GM12872 (cell line): ENCODE measurements around the gene SLC1A4.

Experiments used
- TF ChIP-seq, protein P1 (sequence below): IDR thresholded peaks from 3 replicates; pipeline ENCODE4 v1.5.1; 2011; ENCODE audit warnings: low read depth, mild to moderate bottlenecking, low read length, moderate library complexity; ENCODE audit not compliant: insufficient read depth

The SLC1A4 gene

DNA sequence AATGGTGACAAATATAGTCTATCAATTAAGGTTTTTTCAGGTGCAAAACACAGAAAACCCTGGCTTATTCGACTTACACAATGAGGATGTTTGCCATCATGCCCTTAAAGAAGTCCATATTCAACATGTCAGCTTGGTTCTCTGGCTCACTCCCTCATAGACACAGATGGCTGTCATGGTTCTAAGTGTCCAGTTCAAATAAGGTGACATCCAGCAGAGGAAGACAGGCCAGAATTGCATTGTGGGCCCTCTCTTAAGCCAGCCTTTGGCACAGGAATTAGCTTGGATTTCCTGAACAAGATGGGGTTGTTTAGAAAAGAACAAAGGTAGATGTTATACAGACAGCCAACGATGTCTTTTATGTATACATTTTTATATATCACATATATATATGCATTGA lies 18.7 kb upstream of the SLC1A4 start:
- TF ChIP-seq, protein P1, sequence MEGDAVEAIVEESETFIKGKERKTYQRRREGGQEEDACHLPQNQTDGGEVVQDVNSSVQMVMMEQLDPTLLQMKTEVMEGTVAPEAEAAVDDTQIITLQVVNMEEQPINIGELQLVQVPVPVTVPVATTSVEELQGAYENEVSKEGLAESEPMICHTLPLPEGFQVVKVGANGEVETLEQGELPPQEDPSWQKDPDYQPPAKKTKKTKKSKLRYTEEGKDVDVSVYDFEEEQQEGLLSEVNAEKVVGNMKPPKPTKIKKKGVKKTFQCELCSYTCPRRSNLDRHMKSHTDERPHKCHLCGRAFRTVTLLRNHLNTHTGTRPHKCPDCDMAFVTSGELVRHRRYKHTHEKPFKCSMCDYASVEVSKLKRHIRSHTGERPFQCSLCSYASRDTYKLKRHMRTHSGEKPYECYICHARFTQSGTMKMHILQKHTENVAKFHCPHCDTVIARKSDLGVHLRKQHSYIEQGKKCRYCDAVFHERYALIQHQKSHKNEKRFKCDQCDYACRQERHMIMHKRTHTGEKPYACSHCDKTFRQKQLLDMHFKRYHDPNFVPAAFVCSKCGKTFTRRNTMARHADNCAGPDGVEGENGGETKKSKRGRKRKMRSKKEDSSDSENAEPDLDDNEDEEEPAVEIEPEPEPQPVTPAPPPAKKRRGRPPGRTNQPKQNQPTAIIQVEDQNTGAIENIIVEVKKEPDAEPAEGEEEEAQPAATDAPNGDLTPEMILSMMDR = no peak

DNA sequence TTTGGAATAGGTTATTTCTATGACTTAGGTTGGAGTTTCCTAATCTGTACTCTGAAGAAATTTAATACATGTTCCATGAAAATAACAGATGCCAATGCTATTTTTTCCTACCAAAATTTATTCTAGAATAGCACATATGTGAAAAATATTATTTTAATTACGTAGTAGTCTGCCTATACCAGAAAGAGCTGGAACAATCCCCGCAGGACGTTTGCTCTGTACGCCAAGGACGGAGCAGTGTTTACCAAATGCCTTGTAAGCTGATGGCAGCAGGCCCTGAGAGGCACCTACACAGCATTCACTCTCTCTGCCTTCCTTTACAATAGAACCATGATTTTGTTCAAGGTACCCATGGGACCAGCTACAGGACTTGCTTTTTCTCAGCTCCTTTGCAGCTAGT lies 16.8 kb upstream of the SLC1A4 start:
- TF ChIP-seq, protein P1 = no peak

DNA sequence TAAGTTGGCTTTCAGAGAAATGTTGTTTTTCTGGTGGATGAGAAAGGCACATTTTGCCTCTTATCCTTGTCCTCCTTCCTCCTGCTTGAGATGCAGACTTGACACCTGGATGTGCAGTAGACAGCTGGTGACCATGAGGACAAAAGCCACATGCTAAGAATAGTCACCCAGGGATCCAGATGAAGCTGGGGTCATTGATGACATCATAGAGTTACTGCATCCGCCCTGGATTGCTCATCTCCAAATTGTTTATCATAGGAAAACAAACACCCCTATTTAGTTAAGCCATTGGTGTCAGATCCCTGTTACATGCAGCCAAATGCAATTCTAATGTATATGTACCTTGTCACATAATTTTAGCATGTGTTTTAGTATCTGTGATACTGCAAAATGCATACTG lies 16.3 kb upstream of the SLC1A4 start:
- TF ChIP-seq, protein P1 = no peak

DNA sequence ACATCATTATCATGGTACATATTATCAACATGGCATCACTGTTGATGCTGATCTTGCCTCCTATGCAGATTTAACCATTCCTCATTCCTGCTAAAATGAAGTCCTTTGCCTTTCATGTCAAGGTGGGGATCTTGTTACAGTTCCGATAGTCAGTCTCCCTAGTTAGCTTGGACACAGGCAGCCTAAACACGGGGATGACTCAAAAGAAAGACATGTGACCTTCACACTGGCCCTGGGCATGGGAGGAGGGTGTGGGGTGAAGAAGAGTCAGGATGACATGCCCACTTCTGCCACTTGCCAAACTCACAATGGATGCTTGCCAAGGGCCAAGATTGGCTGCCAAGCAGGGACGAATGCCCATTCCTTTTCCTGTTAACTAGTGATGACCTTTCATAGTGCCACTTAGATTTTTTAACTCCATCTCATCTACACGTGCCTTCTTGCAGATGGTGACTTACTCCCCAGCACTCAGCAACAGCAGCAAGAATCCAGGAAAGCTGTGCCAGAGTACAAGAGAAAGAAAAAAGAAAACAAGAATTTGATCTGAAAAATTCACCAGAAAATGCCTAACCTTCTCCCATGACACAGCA lies 13.9 kb upstream of the SLC1A4 start:
- TF ChIP-seq, protein P1 = no peak

DNA sequence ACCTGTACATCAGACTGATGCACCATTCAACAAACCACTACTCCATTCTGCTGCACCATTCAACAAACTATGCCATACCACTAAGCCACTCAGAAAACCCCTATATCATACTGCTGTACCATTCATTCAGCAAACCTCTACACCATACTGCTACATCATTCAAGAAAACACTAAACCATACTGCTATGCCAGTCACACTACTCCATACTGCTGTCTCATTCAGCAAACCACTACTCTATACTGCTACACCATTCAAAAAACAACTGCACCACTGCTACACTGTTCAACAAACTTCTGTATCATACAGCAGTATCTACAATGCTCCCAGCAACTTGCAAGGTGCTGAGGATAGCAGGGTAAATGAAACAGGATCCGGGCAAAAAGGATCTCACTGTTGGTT lies 12.9 kb upstream of the SLC1A4 start:
- TF ChIP-seq, protein P1 = no peak

DNA sequence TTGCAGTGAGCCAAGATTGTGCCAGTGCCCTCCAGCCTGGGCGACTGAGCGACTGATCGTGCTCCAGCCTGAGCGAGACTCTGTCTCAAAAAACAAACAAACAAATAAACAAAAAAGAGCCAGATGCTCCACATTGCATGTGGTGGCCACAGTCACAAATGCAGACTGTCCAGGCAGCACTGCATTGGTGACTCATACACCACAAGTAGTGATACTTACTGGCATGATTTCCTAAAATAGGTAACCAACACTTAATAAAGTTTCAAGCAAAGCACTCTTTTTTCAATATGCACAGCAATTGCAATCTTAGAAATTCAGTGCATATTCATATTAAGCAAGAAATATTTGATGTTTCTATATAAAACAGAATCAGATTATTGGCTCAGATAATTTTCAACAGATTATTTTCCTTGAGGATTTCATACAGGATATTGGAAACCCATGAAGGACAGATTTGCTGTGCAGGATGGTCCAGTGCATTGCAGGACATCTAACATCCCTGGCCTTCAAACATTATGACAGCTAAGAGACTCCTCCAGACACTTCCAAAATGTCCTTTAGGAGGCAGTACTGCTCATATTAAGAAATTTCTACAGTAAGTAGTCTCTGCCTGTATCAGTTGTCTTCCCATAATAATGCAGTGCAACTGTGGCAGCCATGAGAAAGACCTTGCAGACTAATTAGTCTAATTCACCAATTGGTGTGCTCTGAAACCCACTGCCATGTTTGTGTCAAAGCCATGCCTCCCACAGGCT lies 10.5 kb upstream of the SLC1A4 start:
- TF ChIP-seq, protein P1 = peak; percentile 33; the same call in 1 of the 3 replicates

DNA sequence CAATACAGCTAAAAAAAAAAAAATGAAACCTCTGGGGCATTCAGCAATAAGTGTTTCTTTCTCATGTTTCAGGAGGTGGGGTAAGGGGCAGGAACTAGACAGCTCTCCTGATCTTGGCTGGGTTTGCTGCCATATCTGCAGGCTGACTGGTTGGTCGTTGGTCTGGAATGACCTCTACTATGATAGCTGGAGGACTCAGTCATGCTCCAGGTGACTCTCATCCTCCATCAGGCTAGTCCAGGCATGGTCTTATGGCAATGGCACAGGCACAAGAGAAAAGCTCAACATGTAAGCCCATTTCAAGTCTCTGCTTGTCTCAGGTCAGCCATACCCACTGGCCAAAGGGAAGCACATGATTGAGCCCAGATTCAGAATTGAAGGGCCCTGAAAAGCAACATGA lies 9.5 kb upstream of the SLC1A4 start:
- TF ChIP-seq, protein P1 = no peak
